ENCODE data around the gene REG4.

- TF ChIP-seq CTCF (IDR thresholded peaks at IDR 0.05; ENCODE audit: extremely low read depth in 1 of 2, insufficient read depth in 1 of 2, low read depth in 1 of 2, low read length in 2 of 2) (no peak), POLR2AphosphoS5 (IDR thresholded peaks at IDR 0.05; ENCODE audit: insufficient read depth, low read depth, low read length) (no peak), JUN (IDR thresholded peaks at IDR 0.05; ENCODE audit: borderline replicate concordance, insufficient read depth, insufficient read length, low read depth) (no peak), MYC (IDR thresholded peaks at IDR 0.05; ENCODE audit: low read depth, low read length) (no peak), POLR2A (IDR thresholded peaks at IDR 0.05; ENCODE audit: low read depth, low read length) (no peak), GATA2 (IDR thresholded peaks at IDR 0.05; ENCODE audit: insufficient read depth, insufficient read length, low read depth, low read length) (no peak)
Measured at GRCh38 chr1:119831027-119831426, 19.8 kb upstream of the REG4 start.
